SJCRH30 (cell line): Measurements from ENCODE around the gene TRERF1. TPM values are rescaled to one million over a fixed set of nuclear protein-coding genes. Genes with fewer than 3 reads are reported as not detected.

ENCODE experiments used
- DNase-seq, 2 experiments: peaks; one replicate each; pipeline ENCODE4 v3.0.0-alpha.2; 2015 to 2020
- H3K27ac ChIP-seq: fragments of 250-450 bp; sonication (Bioruptor Pico); 2 replicates; pipeline ENCODE4 v1.5.1; 2020; ENCODE audit warnings: mild to moderate bottlenecking, moderate library complexity
- H3K27me3 ChIP-seq: fragments of 250-450 bp; sonication (Bioruptor Pico); 2 replicates; pipeline ENCODE4 v1.5.1; 2020; ENCODE audit warnings: mild to moderate bottlenecking, moderate library complexity
- H3K36me3 ChIP-seq: fragments of 250-450 bp; sonication (Bioruptor Pico); 2 replicates; pipeline ENCODE4 v1.5.1; 2020; ENCODE audit warnings: mild to moderate bottlenecking, moderate library complexity
- H3K4me1 ChIP-seq: fragments of 250-450 bp; sonication (Bioruptor Pico); 2 replicates; pipeline ENCODE4 v1.5.1; 2020; ENCODE audit warnings: mild to moderate bottlenecking, moderate library complexity
- H3K4me3 ChIP-seq: fragments of 250-450 bp; sonication (Bioruptor Pico); 2 replicates; pipeline ENCODE4 v1.5.1; 2020; ENCODE audit warnings: mild to moderate bottlenecking, moderate library complexity
- H3K9me3 ChIP-seq: fragments of 250-450 bp; sonication (Bioruptor Pico); replicated peaks from 2 replicates; pipeline ENCODE4 v1.5.1; 2020; ENCODE audit warnings: mild to moderate bottlenecking, moderate library complexity
- total RNA-seq: library from RNA; depleted of rRNA; stranded (reverse); fragments of >200 nt; shearing (Covaris generic); gene quantifications from 2 replicates; pipeline ENCODE4 v1.2.3, GENCODE V29; 2014

TRERF1 gene
- total RNA-seq, 1 experiment from 2014 or later, result 1.5 TPM

DNA sequence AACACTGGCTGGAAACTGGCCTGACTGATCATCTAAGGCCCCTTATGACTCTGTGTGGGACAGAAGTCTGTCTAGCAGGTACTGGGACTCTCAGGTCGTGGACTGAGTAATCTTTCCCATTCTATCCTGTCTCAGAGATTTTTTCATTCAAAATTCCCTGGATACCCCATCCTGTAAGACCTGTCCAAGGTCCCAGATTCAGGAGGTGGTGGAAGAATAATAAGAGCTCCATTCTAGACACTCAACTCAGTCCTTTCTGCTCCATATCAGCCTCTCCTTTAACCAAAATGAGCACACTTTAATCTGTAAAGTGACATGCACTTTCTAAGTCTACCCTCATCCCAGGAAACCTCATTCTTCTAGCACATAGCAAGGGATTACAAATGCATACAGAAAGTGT is 151.5 kb downstream of the TRERF1 start:
- no peak for DNase-seq
- Histone ChIP-seq H3K9me3 (no peaks in the 10 kb centered on the region), H3K27ac (no peak overlapping the region), H3K36me3 (no peaks in the 10 kb centered on the region), H3K27me3 (no peaks in the 10 kb centered on the region), H3K4me3 (no peak overlapping the region), H3K4me1 (peaks cover 2% of the 10 kb centered on the region; the same call in 1 of the 2 replicates)

DNA sequence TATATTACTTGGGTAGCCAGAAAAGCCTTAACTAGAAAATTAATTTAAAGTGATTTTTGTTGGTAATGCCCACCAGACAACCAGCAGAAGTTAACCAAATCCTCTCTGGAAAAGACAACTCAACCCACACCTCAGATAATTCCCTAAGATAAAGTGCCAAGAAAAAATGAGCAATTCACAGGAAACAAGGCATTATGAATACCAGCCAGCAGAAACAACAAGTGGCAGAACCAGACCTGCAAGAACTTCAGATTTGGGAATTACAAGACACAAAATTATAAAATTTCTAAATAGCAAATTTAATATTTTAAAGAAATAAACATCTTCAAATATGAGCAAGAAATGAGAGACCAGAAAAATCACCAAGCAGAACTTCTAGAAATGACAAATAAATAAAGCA is 154.1 kb downstream of the TRERF1 start:
- Histone ChIP-seq H3K4me1 (no peaks in the 10 kb centered on the region), H3K4me3 (no peak overlapping the region), H3K36me3 (no peaks in the 10 kb centered on the region), H3K9me3 (no peaks in the 10 kb centered on the region), H3K27ac (no peak overlapping the region), H3K27me3 (no peaks in the 10 kb centered on the region)
- no peak for DNase-seq

DNA sequence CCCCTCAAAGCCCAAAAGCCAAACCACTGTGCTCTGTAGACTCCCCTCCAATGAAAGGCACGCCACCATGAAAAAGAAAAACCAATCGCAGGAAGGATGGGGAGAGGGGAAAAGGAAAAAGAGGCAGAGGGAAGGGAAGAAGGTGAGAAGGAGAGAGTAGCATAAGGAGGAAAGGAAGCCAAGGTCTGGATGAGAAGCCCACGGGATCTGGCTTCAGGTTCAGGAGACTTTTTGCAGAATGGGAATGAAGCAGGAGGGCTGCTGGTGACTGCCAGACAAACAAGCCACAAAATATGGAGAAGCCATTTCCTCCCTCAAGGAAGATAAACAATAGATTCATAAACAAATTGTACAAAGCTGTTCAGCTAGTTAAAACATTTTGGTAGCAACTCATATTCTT is 155.1 kb downstream of the TRERF1 start:
- Histone ChIP-seq H3K4me3 (no peak overlapping the region), H3K27ac (no peak overlapping the region)
- no peak for DNase-seq

DNA sequence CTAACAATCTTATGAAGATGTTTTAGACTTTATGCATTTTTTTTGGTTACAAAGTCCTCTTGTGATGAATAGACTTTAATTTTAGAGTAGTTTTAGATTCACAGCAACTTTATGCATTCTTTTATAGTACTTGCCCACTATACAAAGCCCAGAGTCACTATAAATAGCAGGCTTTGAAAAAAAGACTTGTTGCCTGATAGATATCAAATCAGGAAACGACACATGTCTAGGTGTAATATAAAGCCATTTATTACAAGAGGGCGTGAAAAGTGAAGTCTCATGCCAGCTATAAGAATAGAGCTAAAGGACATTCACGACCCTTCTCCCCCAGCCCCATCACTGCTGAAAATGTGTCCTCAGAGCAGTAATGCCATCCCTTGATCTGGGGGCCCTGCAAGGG is 156.0 kb downstream of the TRERF1 start:
- Histone ChIP-seq H3K27me3 (no peaks in the 10 kb centered on the region), H3K4me3 (no peak overlapping the region), H3K4me1 (no peaks in the 10 kb centered on the region), H3K27ac (no peak overlapping the region), H3K36me3 (no peaks in the 10 kb centered on the region), H3K9me3 (no peaks in the 10 kb centered on the region)
- no peak for DNase-seq

More for the DNA sequence above, 155.1 kb downstream of the TRERF1 start:
- Histone ChIP-seq H3K9me3 (no peaks in the 10 kb centered on the region), H3K36me3 (no peaks in the 10 kb centered on the region), H3K4me1 (no peaks in the 10 kb centered on the region), H3K27me3 (no peaks in the 10 kb centered on the region)

DNA sequence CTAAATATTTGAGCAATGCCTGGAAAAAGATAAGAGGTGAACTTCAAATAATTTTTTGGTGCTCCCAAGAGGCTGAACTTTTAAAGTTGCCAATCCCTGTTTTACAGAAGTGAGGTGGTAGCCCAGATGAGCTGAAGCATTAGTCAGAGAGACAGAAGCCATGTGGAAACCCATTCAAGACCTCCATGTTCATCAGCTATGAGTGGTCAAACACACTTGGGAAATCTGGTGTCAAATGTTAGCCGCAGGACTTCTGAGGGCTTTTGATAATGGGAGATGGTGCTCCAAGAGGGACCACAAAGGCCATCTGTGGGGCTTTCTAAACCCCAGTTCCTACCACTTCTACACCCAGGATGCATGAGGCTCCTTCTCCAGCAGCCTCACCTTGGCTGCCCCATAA is 156.5 kb downstream of the TRERF1 start:
- Histone ChIP-seq H3K27me3 (no peaks in the 10 kb centered on the region), H3K36me3 (no peaks in the 10 kb centered on the region), H3K4me3 (no peak overlapping the region), H3K9me3 (no peaks in the 10 kb centered on the region), H3K4me1 (no peaks in the 10 kb centered on the region), H3K27ac (no peak overlapping the region)
- DNase-seq, result no peak

DNA sequence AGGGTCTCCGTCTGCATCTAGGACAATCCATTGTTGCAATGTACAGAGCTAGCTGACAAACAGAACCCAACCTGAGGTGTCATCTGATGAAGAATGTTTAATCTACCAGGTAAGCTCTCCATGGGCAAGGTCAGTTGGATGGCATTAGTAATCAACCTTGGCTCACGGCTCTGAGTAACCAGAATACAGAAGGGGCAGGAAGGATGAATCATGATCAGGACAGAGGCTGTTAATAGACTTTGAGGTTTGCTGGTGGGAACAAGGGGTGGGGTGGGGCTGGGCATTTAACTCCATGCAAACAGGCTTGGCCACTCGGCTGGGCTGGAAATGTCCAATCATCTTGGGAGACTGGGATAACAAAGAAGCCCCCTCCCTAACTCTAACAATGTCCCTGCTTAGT is 157.0 kb downstream of the TRERF1 start:
- DNase-seq, result no peak
- Histone ChIP-seq H3K27ac (no peak overlapping the region), H3K4me3 (no peak overlapping the region), H3K4me1 (no peaks in the 10 kb centered on the region), H3K36me3 (no peaks in the 10 kb centered on the region), H3K9me3 (no peaks in the 10 kb centered on the region), H3K27me3 (no peaks in the 10 kb centered on the region)

DNA sequence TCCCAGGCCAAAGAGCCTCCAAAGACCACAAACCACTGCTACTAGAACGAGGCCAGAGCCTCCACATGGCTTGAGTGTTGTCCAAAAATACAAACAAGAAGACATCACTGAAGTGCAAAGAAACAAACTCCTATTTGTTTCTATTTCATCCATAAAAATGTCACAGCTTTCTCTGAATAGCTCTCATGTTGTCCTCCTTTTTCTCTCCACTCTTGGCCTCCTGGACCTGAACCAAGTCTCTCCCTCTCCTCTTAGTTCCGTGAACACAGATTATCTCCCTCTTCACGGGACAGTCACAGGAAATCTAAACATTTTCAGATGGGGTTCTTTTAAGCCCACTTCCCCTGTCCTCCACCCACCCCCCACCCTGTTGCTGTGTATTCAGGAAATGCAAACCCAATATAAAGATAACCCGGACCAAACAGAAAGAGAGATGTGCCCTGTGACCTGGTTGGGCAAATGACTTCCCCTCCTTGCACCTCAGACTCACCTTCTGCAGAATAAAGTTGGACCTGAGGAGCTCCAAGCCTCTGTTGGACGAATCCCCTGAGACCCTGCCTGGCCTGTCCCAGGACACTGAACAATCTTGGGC is 158.2 kb downstream of the TRERF1 start:
- Histone ChIP-seq H3K27ac (no peak overlapping the region), H3K36me3 (no peaks in the 10 kb centered on the region), H3K4me3 (no peak overlapping the region), H3K27me3 (no peaks in the 10 kb centered on the region), H3K4me1 (no peaks in the 10 kb centered on the region), H3K9me3 (no peaks in the 10 kb centered on the region)
- DNase-seq, result no peak

DNA sequence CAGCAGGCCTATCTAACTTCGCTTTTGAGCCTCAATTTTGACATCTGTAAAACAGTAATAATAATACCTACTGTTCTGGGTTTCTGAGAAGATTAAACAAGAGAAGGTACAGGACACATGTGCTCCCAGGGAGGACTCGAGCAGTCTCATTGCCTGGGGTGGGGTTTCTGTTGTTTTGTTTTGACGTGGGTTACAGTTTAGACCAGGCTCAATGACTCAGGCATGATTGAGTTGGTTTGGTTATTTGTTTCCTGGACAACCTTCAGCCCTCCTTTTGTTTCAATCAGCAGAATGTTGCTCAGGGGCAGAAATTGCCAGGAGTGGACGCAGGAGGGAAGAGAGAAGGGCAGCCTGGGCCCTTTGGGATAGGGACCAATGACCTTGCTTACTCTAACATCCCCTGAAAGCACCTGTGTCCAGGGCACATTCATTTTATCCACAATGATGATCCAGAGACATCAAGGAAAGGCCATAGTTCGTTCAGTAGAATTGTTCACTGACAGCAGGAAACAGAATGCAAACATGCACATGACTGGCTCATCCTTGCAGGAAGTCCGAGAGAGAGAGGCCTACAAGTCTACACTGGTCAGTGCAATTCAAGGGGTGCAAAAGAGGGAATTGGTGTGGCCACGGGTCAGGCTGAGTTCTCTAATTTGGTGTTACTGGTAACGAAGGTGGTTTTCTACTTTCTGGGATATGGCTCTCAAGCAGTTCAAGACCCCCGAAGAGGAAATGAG is 159.6 kb downstream of the TRERF1 start:
- no peak for DNase-seq
- Histone ChIP-seq H3K27me3 (no peaks in the 10 kb centered on the region), H3K36me3 (no peaks in the 10 kb centered on the region), H3K9me3 (no peaks in the 10 kb centered on the region), H3K27ac (no peak overlapping the region), H3K4me3 (no peak overlapping the region), H3K4me1 (no peaks in the 10 kb centered on the region)

DNA sequence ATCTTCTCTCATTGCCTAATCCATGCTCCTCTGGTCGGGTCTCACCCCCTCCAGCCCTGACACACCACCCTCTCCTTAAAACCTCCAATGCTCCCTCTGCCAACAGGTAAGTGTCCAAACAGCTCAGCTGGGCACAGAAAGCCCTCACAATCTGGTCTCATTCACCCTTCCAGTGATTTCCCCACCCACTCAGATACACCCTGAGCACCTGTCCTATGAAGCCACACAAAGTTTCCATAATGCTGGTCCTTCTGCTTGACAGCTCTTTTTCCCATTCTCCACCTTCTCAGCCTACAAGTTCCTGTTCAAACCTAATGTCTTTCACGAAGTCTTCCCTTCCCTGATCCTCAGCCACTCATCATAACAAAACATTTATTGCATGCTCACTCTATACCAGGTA is 164.0 kb downstream of the TRERF1 start:
- H3K9me3 ChIP-seq, result no peaks in the 10 kb centered on the region
- H3K4me3 ChIP-seq, result no peak overlapping the region
- H3K27ac ChIP-seq, result no peak overlapping the region
- DNase-seq, result no peak
- H3K4me1 ChIP-seq, result no peaks in the 10 kb centered on the region
- H3K27me3 ChIP-seq, result no peaks in the 10 kb centered on the region
- H3K36me3 ChIP-seq, result no peaks in the 10 kb centered on the region

DNA sequence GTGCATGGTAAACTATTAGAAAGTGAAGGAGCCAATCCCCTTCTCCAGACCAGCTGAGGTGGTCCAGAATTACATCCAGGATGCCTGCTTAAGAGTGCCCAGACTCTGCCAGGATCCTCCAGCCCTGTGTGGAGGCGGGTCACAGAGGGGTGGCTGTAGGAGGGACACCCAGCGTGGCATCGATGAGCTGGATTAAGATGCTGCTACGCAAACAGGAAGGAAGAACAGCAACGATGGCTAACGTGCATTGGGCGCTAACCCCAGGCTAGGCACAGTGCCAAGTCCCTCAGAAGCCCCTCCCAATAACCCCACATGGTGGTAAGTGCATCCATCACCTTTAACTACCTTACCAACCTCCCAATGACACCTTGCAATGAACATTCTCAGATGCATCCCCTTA is 170.2 kb downstream of the TRERF1 start:
- no peak for DNase-seq
- H3K27ac ChIP-seq, result no peak overlapping the region
- H3K4me1 ChIP-seq, result peaks cover 20% of the 10 kb centered on the region

DNA sequence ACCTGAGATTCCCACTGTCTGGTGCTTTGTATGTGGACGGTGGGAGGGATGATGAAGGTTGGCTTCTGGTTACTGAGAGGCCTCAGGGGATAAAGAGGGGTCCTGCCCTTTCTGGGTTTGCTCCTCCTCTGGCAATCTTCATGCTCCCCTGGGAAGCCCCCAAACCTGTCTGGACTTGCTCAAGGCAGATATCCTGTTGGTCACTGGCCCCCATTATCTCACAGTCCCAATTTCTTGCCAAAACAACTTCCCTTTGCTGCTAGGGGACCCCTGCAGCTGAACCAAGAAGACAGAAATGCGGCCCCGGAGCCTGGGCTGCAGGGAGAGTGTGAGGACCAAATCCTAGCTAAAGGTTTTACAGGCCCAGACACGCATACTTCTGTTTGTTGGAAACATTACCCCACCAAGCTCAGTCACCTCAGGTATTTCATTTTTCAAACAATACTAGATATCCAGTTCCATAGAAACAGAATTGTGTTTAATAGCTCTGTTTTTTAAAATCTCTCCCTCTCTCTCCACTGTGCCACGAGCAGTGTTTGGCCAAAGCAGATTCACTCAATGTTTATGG is 170.7 kb downstream of the TRERF1 start:
- Histone ChIP-seq H3K4me3 (no peak overlapping the region), H3K36me3 (no peaks in the 10 kb centered on the region), H3K27ac (no peak overlapping the region), H3K9me3 (no peaks in the 10 kb centered on the region), H3K27me3 (no peaks in the 10 kb centered on the region), H3K4me1 (peaks cover 20% of the 10 kb centered on the region)
- no peak for DNase-seq

More for the DNA sequence above, 170.2 kb downstream of the TRERF1 start:
- Histone ChIP-seq H3K4me3 (no peak overlapping the region), H3K36me3 (no peaks in the 10 kb centered on the region), H3K9me3 (no peaks in the 10 kb centered on the region), H3K27me3 (no peaks in the 10 kb centered on the region)

DNA sequence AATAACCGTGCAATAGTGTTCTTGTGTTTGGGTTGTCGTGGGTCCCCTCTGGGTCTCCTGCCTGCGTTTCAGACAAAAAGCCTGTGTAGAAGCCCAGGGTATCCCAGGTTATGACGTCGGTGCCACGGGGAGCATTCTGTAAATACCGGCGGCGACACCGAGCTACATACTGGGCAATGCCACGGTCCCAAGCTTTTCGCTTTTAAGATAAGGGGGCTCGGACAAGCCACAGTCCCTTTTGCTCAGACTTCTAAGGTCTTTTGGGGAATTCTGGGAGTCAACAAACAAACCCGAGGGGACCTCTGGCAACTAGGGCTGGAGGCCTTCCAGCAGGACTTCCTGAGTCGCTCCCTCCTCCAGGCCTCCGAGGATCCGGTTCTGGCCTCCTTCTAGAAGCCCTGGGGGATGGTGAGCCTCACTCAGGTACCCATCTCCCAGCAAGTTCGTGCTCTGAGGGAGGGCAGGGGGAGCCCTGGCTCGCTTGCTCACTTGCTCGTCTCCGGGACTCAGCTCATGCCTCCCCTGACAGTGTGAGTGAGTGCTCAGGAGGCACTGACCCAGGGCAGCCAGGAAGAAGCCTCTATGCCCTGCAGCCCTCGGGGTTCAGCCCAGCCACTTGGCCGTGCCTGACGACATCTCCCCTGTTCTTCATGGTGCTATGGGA is 171.6 kb downstream of the TRERF1 start:
- peaks cover 20% of the 10 kb centered on the region for H3K4me1 ChIP-seq
- no peaks in the 10 kb centered on the region for H3K27me3 ChIP-seq
- no peaks in the 10 kb centered on the region for H3K9me3 ChIP-seq
- DNase-seq, result no peak
- no peak overlapping the region for H3K4me3 ChIP-seq
- H3K27ac ChIP-seq, result no peak overlapping the region
- no peaks in the 10 kb centered on the region for H3K36me3 ChIP-seq

DNA sequence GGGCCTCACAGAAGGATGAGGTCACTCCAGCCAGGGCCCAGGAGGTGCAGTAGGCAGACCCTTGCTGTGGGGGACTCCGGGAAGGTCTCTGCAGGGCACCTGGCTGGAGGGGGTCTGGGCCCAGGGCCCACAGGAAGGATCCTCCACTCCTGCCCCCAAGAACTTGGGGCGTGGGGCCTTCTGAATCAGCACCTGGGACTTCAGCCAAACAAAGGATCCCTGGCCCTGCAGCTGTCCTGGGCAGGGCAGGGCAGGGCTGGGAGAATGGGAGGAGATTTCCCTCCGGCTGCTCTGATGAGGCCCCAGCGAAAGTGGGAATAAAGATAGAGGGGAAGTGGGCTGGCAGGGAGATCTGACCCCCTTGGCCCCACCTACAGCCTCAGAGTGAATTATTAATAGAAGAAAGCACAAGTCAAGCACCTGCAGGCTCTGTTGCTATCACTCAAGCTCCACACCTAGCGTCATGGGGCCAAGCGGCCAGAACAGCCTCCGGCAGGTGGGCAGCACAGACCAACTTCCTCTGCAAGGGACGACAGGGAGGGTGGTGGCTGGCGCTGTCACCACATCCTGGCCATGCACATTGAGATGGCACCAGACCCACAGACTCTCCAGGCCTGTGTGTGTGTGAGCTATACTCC is 172.5 kb downstream of the TRERF1 start:
- Histone ChIP-seq H3K4me1 (peaks cover 20% of the 10 kb centered on the region), H3K4me3 (no peak overlapping the region), H3K27ac (peak overlapping the region; percentile 37; the same call in 1 of the 2 replicates), H3K9me3 (no peaks in the 10 kb centered on the region), H3K27me3 (no peaks in the 10 kb centered on the region), H3K36me3 (no peaks in the 10 kb centered on the region)
- DNase-seq, result peak; percentile 65 to 71

DNA sequence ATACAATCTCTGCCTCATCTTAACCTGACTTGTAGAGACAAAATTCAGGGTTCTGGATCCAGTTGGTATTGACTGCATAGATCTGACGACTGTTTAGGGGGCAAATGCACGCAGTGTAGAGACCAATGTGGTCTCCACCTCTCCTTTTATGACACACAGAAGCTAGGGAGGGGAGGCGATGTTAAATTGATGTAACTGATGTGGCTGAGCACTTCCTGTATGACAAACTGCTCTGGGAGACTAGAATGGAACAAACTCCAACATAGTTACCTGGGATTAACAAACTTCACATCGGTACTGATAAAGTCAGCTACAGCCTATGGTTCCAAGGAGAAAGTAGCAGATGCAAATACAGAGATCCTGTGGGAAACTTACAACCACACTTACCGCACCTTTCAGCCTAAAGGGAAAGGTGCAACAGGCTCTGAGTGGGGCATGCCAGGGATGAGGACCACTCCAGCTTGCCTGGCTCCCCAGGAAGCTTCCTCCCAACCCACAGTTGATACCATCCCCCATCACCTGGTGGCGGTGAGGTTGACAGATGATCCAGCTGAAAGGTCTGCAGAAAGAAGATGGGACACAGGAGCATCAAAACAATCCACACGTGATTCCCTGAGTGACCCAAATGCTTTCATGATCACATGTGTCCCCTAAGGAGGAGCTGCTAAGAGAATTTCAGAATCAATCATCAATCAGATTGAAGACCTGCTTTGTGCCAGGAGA is 173.4 kb downstream of the TRERF1 start:
- no peaks in the 10 kb centered on the region for H3K36me3 ChIP-seq
- H3K4me3 ChIP-seq, result no peak overlapping the region
- H3K27me3 ChIP-seq, result no peaks in the 10 kb centered on the region
- peaks cover 20% of the 10 kb centered on the region for H3K4me1 ChIP-seq
- H3K27ac ChIP-seq, result no peak overlapping the region
- H3K9me3 ChIP-seq, result no peaks in the 10 kb centered on the region
- no peak for DNase-seq
